Spinal cord (tissue), 10 donors: ENCODE data around the gene TRERF1. TPM values are rescaled to one million over a fixed set of nuclear protein-coding genes. Genes with fewer than 3 reads are reported as not detected.

Source experiments
- DNase-seq, 6 donors: peaks; one replicate each; pipeline versions ENCODE4 v3.0.0 to v3.0.0-alpha.2; 2013 to 2015; ENCODE audit warnings: low spot score in 6 of 6, low read depth in 4 of 6
- H3K27ac ChIP-seq: one replicate; pipeline ENCODE4 v1.5.1; 2013; ENCODE audit warnings: low read depth, low read length, control low read depth
- H3K27me3 ChIP-seq: one replicate; pipeline ENCODE4 v1.6.1; 2013; ENCODE audit warnings: low read length; ENCODE audit not compliant: control insufficient read depth, insufficient read depth
- H3K36me3 ChIP-seq: one replicate; pipeline ENCODE4 v1.6.1; 2013; ENCODE audit warnings: low read length; ENCODE audit not compliant: control insufficient read depth, insufficient read depth
- H3K4me1 ChIP-seq: one replicate; pipeline ENCODE4 v1.6.1; 2013; ENCODE audit warnings: low read length; ENCODE audit not compliant: control insufficient read depth, insufficient read depth
- H3K4me3 ChIP-seq: one replicate; pipeline ENCODE4 v1.5.1; 2013; ENCODE audit warnings: low read depth, low read length, control low read depth
- H3K9me3 ChIP-seq: one replicate; pipeline ENCODE4 v1.6.1; 2013; ENCODE audit warnings: low read length; ENCODE audit not compliant: control insufficient read depth, insufficient read depth
- WGBS: methylation state at CpG from one replicate; pipeline ENCODE4 v1.1.5; 2013; ENCODE audit warnings: missing lambda C conversion rate; ENCODE audit not compliant: insufficient coverage; 5-methylcytosine and 5-hydroxymethylcytosine counted together
- polyA plus RNA-seq, 2 donors: library from polyadenylated mRNA; unstranded; fragments of 120-200 nt; gene quantifications; one replicate each; pipeline ENCODE4 v1.2.1, GENCODE V29; 2013; ENCODE audit not compliant: insufficient read length in 2 of 2
- total RNA-seq, 2 donors: library from RNA; depleted of rRNA in 1 of 2; stranded (reverse); fragments of 120-200 nt in 1 of 2; fragments of >200 nt in 1 of 2; gene quantifications; one replicate each; pipeline versions ENCODE4 v1.2.3 to v1.2.4, GENCODE V29; 2013 to 2014
- donor health status: healthy.

TRERF1 gene
- total and polyA plus RNA-seq, 4 donors, result 4.8 to 9.4 (median 7.4) TPM

- peak in 1 of 6 donors; percentile 42 for DNase-seq
- 24% methylated on average over 2 of the region's 4 CpGs for WGBS
- peaks cover 2% of the 10 kb centered on the region for H3K4me1 ChIP-seq
- H3K9me3 ChIP-seq, result no peaks in the 10 kb centered on the region
- H3K27ac ChIP-seq, result no peak overlapping the region
- no peaks in the 10 kb centered on the region for H3K36me3 ChIP-seq
- H3K4me3 ChIP-seq, result no peak overlapping the region
- H3K27me3 ChIP-seq, result no peaks in the 10 kb centered on the region
Observed at GRCh38 chr6:42418724-42419123, 33.0 kb downstream of the TRERF1 start.

DNA sequence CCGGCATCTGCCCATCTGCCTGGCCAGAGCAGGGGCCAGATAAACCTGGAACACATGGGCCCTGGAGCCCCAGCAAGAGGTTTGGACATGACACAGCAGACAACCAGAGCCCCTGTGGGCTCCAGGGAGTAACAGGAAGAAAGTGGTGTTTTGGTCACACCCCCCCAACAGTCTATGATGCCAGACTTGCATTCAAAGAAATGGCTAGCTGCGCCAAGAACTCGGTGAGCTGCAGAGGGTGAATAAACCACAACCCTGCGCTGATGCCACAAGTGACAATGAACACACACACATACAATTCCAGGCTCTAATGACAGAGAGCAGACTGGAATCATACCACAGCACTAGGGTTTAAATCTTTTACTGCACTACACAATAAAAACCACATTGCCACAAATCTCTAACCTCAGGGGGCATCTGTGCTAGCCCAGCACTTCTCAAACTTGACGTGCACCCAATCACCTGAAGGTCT lies 34.0 kb downstream of the TRERF1 start:
- DNase-seq, result peak in 1 of 6 donors; percentile 19
- WGBS, result 63% methylated on average over 5 of the region's 5 CpGs

GRCh38 chr6:42411406-42411805 lies 40.3 kb downstream of the TRERF1 start:
- no peaks in the 10 kb centered on the region for H3K9me3 ChIP-seq
- whole genome bisulfite sequencing, result 83% methylated on average over 5 of the region's 6 CpGs

More for the DNA sequence above, 34.0 kb downstream of the TRERF1 start:
- peaks cover 2% of the 10 kb centered on the region for H3K4me1 ChIP-seq
- H3K4me3 ChIP-seq, result no peak overlapping the region
- H3K27me3 ChIP-seq, result no peaks in the 10 kb centered on the region
- H3K9me3 ChIP-seq, result no peaks in the 10 kb centered on the region
- no peaks in the 10 kb centered on the region for H3K36me3 ChIP-seq
- no peak overlapping the region for H3K27ac ChIP-seq

DNA sequence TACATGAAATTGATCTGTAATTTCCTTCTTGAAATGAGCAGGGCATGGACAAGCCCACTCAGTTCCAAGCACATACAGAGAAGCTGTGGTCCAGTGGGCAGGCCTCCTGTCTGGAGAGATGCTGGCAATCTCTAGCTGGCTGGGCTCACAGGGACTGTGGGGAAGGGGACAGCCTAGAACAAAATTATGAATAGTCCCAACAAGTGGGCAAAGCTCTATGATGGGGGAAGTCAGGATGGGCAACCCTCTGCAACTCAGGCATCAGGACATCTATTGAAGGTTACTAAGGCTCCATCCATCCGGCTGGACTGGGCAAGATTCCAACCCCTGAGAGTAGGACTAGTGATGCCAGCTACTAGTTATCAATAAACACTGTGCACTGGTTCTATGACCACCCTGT lies 40.9 kb downstream of the TRERF1 start:
- no peaks in the 10 kb centered on the region for H3K27me3 ChIP-seq
- no peak overlapping the region for H3K27ac ChIP-seq
- H3K9me3 ChIP-seq, result no peaks in the 10 kb centered on the region
- peaks cover 5% of the 10 kb centered on the region for H3K4me1 ChIP-seq
- no peak for DNase-seq
- no CpG with 5 or more reads among the region's 1 CpG for whole genome bisulfite sequencing
- no peaks in the 10 kb centered on the region for H3K36me3 ChIP-seq
- H3K4me3 ChIP-seq, result no peak overlapping the region

More at GRCh38 chr6:42411406-42411805, 40.3 kb downstream of the TRERF1 start:
- Histone ChIP-seq H3K27ac (no peak overlapping the region), H3K36me3 (no peaks in the 10 kb centered on the region), H3K4me3 (no peak overlapping the region), H3K27me3 (no peaks in the 10 kb centered on the region), H3K4me1 (peaks cover 3% of the 10 kb centered on the region)
- no peak for DNase-seq

- no peaks in the 10 kb centered on the region for H3K9me3 ChIP-seq
- no peak overlapping the region for H3K4me3 ChIP-seq
- no peaks in the 10 kb centered on the region for H3K36me3 ChIP-seq
- peaks cover 6% of the 10 kb centered on the region for H3K4me1 ChIP-seq
- no CpG with 5 or more reads among the region's 2 CpGs for WGBS
- no peak overlapping the region for H3K27ac ChIP-seq
- no peaks in the 10 kb centered on the region for H3K27me3 ChIP-seq
- no peak for DNase-seq
Observed at GRCh38 chr6:42409581-42409980, 42.1 kb downstream of the TRERF1 start.

- H3K27ac ChIP-seq, result no peak overlapping the region
- no peaks in the 10 kb centered on the region for H3K36me3 ChIP-seq
- DNase-seq, result no peak
- no peaks in the 10 kb centered on the region for H3K9me3 ChIP-seq
- 90% methylated on average over 7 of the region's 8 CpGs for WGBS
- H3K27me3 ChIP-seq, result no peaks in the 10 kb centered on the region
- H3K4me3 ChIP-seq, result no peak overlapping the region
- peaks cover 9% of the 10 kb centered on the region for H3K4me1 ChIP-seq
Observed at GRCh38 chr6:42407379-42407778, 44.3 kb downstream of the TRERF1 start.

GRCh38 chr6:42406306-42407280 lies 45.1 kb downstream of the TRERF1 start:
- 67% methylated on average over 6 of the region's 6 CpGs for whole genome bisulfite sequencing
- Histone ChIP-seq H3K4me1 (peaks cover 9% of the 10 kb centered on the region), H3K27ac (no peak overlapping the region), H3K4me3 (no peak overlapping the region), H3K27me3 (no peaks in the 10 kb centered on the region), H3K36me3 (no peaks in the 10 kb centered on the region), H3K9me3 (no peaks in the 10 kb centered on the region)
- DNase-seq, result peak in 1 of 6 donors; percentile 35

- no peak overlapping the region for H3K4me3 ChIP-seq
- DNase-seq, result no peak
- no peaks in the 10 kb centered on the region for H3K9me3 ChIP-seq
- peaks cover 9% of the 10 kb centered on the region for H3K4me1 ChIP-seq
- no peaks in the 10 kb centered on the region for H3K36me3 ChIP-seq
- H3K27ac ChIP-seq, result no peak overlapping the region
- H3K27me3 ChIP-seq, result no peaks in the 10 kb centered on the region
- WGBS, result no CpG with 5 or more reads among the region's 2 CpGs
Observed at GRCh38 chr6:42405021-42405420, 46.7 kb downstream of the TRERF1 start.

DNA sequence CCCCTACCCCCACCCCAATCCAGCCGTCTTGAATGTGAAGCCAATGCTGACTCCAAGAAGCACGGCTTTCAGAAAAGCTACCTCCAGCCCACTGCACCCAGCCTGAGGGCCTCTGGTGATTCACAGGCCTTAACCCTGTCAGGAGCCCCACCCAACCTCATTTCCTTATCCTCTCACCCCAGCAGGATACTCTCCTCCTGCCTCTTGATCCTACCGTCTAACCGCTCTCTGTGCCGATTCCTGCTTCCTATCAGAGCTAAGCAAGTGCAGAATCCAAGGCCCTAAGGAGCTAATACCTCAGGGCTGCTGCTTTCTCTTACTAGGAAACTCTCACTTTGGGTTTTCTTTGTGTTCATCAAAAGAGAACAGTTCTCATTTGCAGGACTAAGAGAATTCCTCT lies 47.2 kb downstream of the TRERF1 start:
- Histone ChIP-seq H3K4me1 (peaks cover 9% of the 10 kb centered on the region), H3K27ac (no peak overlapping the region), H3K36me3 (no peaks in the 10 kb centered on the region), H3K27me3 (no peaks in the 10 kb centered on the region), H3K4me3 (no peak overlapping the region), H3K9me3 (no peaks in the 10 kb centered on the region)
- DNase-seq, result no peak
- 56% methylated on average over 5 of the region's 5 CpGs for WGBS

DNA sequence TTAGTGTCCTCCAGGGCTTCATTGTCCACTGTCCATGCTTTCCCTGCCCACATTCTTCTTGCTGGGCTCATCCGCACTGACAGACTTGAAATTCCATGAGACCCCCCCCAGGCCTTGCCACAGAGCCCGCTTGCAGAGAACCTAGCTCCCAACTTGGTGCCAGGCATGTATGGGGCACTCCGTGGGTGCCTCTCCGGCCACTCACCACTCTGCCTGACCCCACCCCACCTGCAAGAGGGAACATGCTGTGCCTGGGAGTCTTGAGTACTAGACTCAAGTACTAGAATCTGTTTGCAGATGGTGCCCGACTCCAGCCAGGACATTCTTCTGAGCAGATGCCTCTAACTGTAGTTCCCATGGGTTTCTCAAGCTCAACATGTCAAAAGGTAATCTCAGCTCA lies 47.9 kb downstream of the TRERF1 start:
- DNase-seq, result no peak
- WGBS, result 90% methylated on average over 4 of the region's 5 CpGs
- H3K27ac ChIP-seq, result no peak overlapping the region

More for the DNA sequence above, 47.9 kb downstream of the TRERF1 start:
- H3K27me3 ChIP-seq, result no peaks in the 10 kb centered on the region
- no peak overlapping the region for H3K4me3 ChIP-seq
- H3K36me3 ChIP-seq, result no peaks in the 10 kb centered on the region
- no peaks in the 10 kb centered on the region for H3K9me3 ChIP-seq
- peaks cover 9% of the 10 kb centered on the region for H3K4me1 ChIP-seq
